OCI-LY1 (cell line): ENCODE data around the gene KHDRBS2.

ENCODE experiments used
- H2AFZ ChIP-seq: fragments of 200-600 bp; sonication (generic), shearing (Covaris generic); 2 replicates; pipeline ENCODE4 v1.6.0; 2014; ENCODE audit warnings: antibody characterized with exemption, mild to moderate bottlenecking, low read length
- H3F3A ChIP-seq: fragments of 200-600 bp; sonication (generic), shearing (Covaris generic); 2 replicates; pipeline ENCODE4 v1.6.0; 2014; ENCODE audit warnings: mild to moderate bottlenecking, antibody characterized with exemption, low read length, moderate library complexity; ENCODE audit not compliant: insufficient read depth
- H3K27ac ChIP-seq: fragments of 200-600 bp; sonication (generic); 2 replicates; pipeline ENCODE4 v1.5.1; 2014; ENCODE audit warnings: low read length, mixed run types, mild to moderate bottlenecking, low read depth; ENCODE audit not compliant: poor library complexity, severe bottlenecking
- H3K27me3 ChIP-seq: fragments of 200-600 bp; sonication (generic); 2 replicates; pipeline ENCODE4 v1.6.0; 2014; ENCODE audit warnings: antibody characterized with exemption, mild to moderate bottlenecking, low read length, moderate library complexity; ENCODE audit not compliant: insufficient read depth
- H3K36me3 ChIP-seq: fragments of 200-600 bp; sonication (generic); 2 replicates; pipeline ENCODE4 v1.6.1; 2014; ENCODE audit warnings: mild to moderate bottlenecking, antibody characterized with exemption, low read length, moderate library complexity, mixed read lengths; ENCODE audit not compliant: insufficient read depth
- H3K4me1 ChIP-seq: fragments of 200-600 bp; sonication (generic); 2 replicates; pipeline ENCODE4 v1.5.1; 2014; ENCODE audit warnings: mild to moderate bottlenecking, low read length, moderate library complexity; ENCODE audit not compliant: insufficient read depth, severe bottlenecking
- H3K4me2 ChIP-seq: fragments of 200-600 bp; sonication (generic), shearing (Covaris generic); 2 replicates; pipeline ENCODE4 v1.6.1; 2014; ENCODE audit warnings: low read length
- H3K4me3 ChIP-seq: fragments of 200-600 bp; sonication (generic); 2 replicates; pipeline ENCODE4 v1.5.1; 2014; ENCODE audit warnings: low read length, low read depth, mild to moderate bottlenecking, mixed read lengths; ENCODE audit not compliant: poor library complexity, severe bottlenecking
- H3K79me2 ChIP-seq: fragments of 200-600 bp; shearing (Covaris generic); 2 replicates; pipeline ENCODE4 v1.6.1; 2016; ENCODE audit warnings: mixed run types, low read length, mixed read lengths; ENCODE audit not compliant: insufficient read depth
- H3K9ac ChIP-seq: fragments of 200-600 bp; sonication (generic), shearing (Covaris generic); 2 replicates; pipeline ENCODE4 v1.6.1; 2014; ENCODE audit warnings: mild to moderate bottlenecking, low read length, mixed read lengths
- H3K9me2 ChIP-seq: fragments of 200-600 bp; sonication (generic), shearing (Covaris generic); 2 replicates; pipeline ENCODE4 v1.6.1; 2014; ENCODE audit warnings: low read depth, mild to moderate bottlenecking, low read length, mixed read lengths
- H3K9me3 ChIP-seq: fragments of 200-600 bp; shearing (Covaris generic); 2 replicates; pipeline ENCODE4 v1.6.1; 2014; ENCODE audit warnings: low read length, mixed read lengths
- H4K20me1 ChIP-seq: fragments of 200-600 bp; sonication (generic), shearing (Covaris generic); 2 replicates; pipeline ENCODE4 v1.6.0; 2016; ENCODE audit warnings: mild to moderate bottlenecking, low read length; ENCODE audit not compliant: insufficient read depth
- EZH2 ChIP-seq: fragments of 200-600 bp; sonication (generic), shearing (Covaris generic); IDR thresholded peaks from 2 replicates; pipeline ENCODE4 v1.8.0; 2017; ENCODE audit warnings: borderline replicate concordance, mixed run types, mild to moderate bottlenecking, antibody characterized with exemption, low read length, moderate library complexity, mixed read lengths
- TF ChIP-seq, protein P1 (sequence below): fragments of 200-600 bp; sonication (generic), shearing (Covaris generic); IDR thresholded peaks from 2 replicates; pipeline ENCODE4 v1.5.1; 2017; ENCODE audit warnings: mild to moderate bottlenecking, antibody characterized with exemption, low read length, moderate library complexity, mixed read lengths

The KHDRBS2 gene

DNA sequence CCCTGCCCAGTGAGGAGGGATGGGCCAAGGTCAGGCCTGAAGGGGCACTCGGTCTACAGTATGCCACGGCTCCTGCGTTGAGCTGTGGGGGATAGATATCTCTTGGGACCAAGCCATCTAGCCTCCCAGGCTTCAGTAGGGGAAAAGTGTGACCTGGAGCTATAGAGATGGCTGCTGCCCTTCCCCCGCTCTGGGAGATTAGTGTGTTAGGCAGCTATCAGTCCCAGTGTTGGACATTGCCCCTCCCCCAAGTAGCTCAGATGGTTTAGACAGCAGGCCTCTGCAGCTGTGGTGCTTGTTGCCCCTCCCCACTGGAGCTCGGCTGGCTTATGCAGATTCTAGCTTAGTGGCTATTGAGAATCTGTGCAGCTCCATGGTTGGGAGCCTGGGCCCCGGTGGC is 56.8 kb downstream of the KHDRBS2 start:
- H3K4me2 ChIP-seq = no peak overlapping the region
- H3K9ac ChIP-seq = no peak overlapping the region
- no peaks in the 10 kb centered on the region for H3K9me3 ChIP-seq
- H3K4me3 ChIP-seq = no peak overlapping the region
- no peaks in the 10 kb centered on the region for H3K27me3 ChIP-seq
- H3K27ac ChIP-seq = no peak overlapping the region
- no peaks in the 10 kb centered on the region for H3K9me2 ChIP-seq
- H2AFZ ChIP-seq = no peak overlapping the region
- H3K79me2 ChIP-seq = no peaks in the 10 kb centered on the region
- H3F3A ChIP-seq = no peaks in the 10 kb centered on the region
- no peak for TF ChIP-seq EZH2
- TF ChIP-seq, protein P1, sequence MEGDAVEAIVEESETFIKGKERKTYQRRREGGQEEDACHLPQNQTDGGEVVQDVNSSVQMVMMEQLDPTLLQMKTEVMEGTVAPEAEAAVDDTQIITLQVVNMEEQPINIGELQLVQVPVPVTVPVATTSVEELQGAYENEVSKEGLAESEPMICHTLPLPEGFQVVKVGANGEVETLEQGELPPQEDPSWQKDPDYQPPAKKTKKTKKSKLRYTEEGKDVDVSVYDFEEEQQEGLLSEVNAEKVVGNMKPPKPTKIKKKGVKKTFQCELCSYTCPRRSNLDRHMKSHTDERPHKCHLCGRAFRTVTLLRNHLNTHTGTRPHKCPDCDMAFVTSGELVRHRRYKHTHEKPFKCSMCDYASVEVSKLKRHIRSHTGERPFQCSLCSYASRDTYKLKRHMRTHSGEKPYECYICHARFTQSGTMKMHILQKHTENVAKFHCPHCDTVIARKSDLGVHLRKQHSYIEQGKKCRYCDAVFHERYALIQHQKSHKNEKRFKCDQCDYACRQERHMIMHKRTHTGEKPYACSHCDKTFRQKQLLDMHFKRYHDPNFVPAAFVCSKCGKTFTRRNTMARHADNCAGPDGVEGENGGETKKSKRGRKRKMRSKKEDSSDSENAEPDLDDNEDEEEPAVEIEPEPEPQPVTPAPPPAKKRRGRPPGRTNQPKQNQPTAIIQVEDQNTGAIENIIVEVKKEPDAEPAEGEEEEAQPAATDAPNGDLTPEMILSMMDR = no peak
- H4K20me1 ChIP-seq = no peaks in the 10 kb centered on the region
- H3K4me1 ChIP-seq = no peaks in the 10 kb centered on the region
- H3K36me3 ChIP-seq = no peaks in the 10 kb centered on the region

DNA sequence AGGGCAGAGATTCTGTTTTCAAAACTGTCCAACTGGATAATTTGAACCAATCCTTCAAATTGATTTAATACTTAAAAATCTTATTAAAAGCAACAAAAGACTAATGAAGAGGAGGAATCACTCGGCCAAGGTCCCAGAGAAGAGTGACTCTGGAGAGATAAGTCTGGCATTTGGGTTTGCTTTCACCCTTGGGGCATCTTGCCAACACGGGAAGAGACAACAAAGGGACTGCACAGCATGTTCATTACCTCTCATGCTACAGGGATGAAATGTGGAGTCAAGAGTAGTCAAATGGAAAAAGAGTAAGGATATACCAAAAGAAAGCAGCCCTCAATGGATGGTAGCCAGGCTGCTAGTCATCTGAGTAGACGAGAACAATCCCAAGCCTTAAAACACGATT is 68.2 kb downstream of the KHDRBS2 start:
- no peak overlapping the region for H2AFZ ChIP-seq
- no peaks in the 10 kb centered on the region for H3K36me3 ChIP-seq
- H3K27me3 ChIP-seq = no peaks in the 10 kb centered on the region
- H3K27ac ChIP-seq = no peak overlapping the region
- H3F3A ChIP-seq = no peaks in the 10 kb centered on the region
- H3K4me2 ChIP-seq = no peak overlapping the region
- no peaks in the 10 kb centered on the region for H3K9me2 ChIP-seq
- TF ChIP-seq, protein P1 = no peak
- TF ChIP-seq EZH2 = no peak
- no peaks in the 10 kb centered on the region for H3K79me2 ChIP-seq
- no peak overlapping the region for H3K4me3 ChIP-seq
- no peaks in the 10 kb centered on the region for H4K20me1 ChIP-seq
- H3K9ac ChIP-seq = no peak overlapping the region
- H3K4me1 ChIP-seq = no peaks in the 10 kb centered on the region
- H3K9me3 ChIP-seq = no peaks in the 10 kb centered on the region

GRCh38 chr6:62202078-62202477 is 83.9 kb downstream of the KHDRBS2 start:
- no peak overlapping the region for H3K9ac ChIP-seq
- H3K79me2 ChIP-seq = no peaks in the 10 kb centered on the region
- TF ChIP-seq, protein P1 = no peak
- no peak for TF ChIP-seq EZH2
- no peak overlapping the region for H3K27ac ChIP-seq
- no peak overlapping the region for H3K4me3 ChIP-seq
- H3F3A ChIP-seq = no peaks in the 10 kb centered on the region
- H3K4me1 ChIP-seq = no peaks in the 10 kb centered on the region
- H3K27me3 ChIP-seq = no peaks in the 10 kb centered on the region
- no peaks in the 10 kb centered on the region for H3K36me3 ChIP-seq
- H4K20me1 ChIP-seq = no peaks in the 10 kb centered on the region
- H3K9me3 ChIP-seq = no peaks in the 10 kb centered on the region
- no peak overlapping the region for H2AFZ ChIP-seq
- no peak overlapping the region for H3K4me2 ChIP-seq
- H3K9me2 ChIP-seq = no peaks in the 10 kb centered on the region
